NCI-H146 treated with DMSO at 0.1 percent for 48 hours (cell line): Measurements from ENCODE around the gene RIMBP2.

Experiments
- DNase-seq: peaks from one replicate; lab custom pipeline; 2025; ENCODE audit not compliant: unreplicated experiment; lab: John Stamatoyannopoulos, UW

RIMBP2 gene

GRCh38 chr12:130384234-130384633 lies 331.9 kb downstream of the RIMBP2 start:
- DNase-seq: no peak

GRCh38 chr12:130382818-130383217 lies 333.3 kb downstream of the RIMBP2 start:
- DNase-seq: no peak

GRCh38 chr12:130375296-130376287 lies 340.5 kb downstream of the RIMBP2 start:
- no peak for DNase-seq

GRCh38 chr12:130374083-130374482 lies 342.0 kb downstream of the RIMBP2 start:
- no peak for DNase-seq

GRCh38 chr12:130372936-130373335 lies 343.2 kb downstream of the RIMBP2 start:
- no peak for DNase-seq

GRCh38 chr12:130371296-130371695 lies 344.8 kb downstream of the RIMBP2 start:
- DNase-seq: no peak

GRCh38 chr12:130369816-130370215 lies 346.3 kb downstream of the RIMBP2 start:
- no peak for DNase-seq

- no peak for DNase-seq
Measured at GRCh38 chr12:130367523-130367922, 348.6 kb downstream of the RIMBP2 start.

- no peak for DNase-seq
Measured at GRCh38 chr12:130367003-130367402, 349.1 kb downstream of the RIMBP2 start.

GRCh38 chr12:130366159-130366558 lies 349.9 kb downstream of the RIMBP2 start:
- no peak for DNase-seq

- DNase-seq: no peak
Measured at GRCh38 chr12:130364578-130364977, 351.5 kb downstream of the RIMBP2 start.

- DNase-seq: no peak
Measured at GRCh38 chr12:130362060-130362459, 354.0 kb downstream of the RIMBP2 start.

GRCh38 chr12:130357729-130358330 lies 358.3 kb downstream of the RIMBP2 start:
- no peak for DNase-seq

- DNase-seq: no peak
Measured at GRCh38 chr12:130357241-130357640, 358.9 kb downstream of the RIMBP2 start.

GRCh38 chr12:130356222-130356621 lies 359.9 kb downstream of the RIMBP2 start:
- no peak for DNase-seq

- no peak for DNase-seq
Measured at GRCh38 chr12:130354407-130354806, 361.7 kb downstream of the RIMBP2 start.

GRCh38 chr12:130353081-130353480 lies 363.0 kb downstream of the RIMBP2 start:
- no peak for DNase-seq

GRCh38 chr12:130351326-130351725 lies 364.8 kb downstream of the RIMBP2 start:
- no peak for DNase-seq

- DNase-seq: no peak
Measured at GRCh38 chr12:130350715-130351114, 365.4 kb downstream of the RIMBP2 start.

GRCh38 chr12:130347588-130347987 lies 368.5 kb downstream of the RIMBP2 start:
- no peak for DNase-seq
